GOT3 (cell line): ENCODE measurements around the gene CIB2.

Experiments
- DNase-seq: peaks from one replicate; lab custom pipeline; 2025; ENCODE audit warnings: mixed read lengths; lab: John Stamatoyannopoulos, UW

CIB2 gene

GRCh38 chr15:78083687-78084448 lies 47.4 kb downstream of the CIB2 start:
- DNase-seq: no peak

- no peak for DNase-seq
These were observed 48.1 kb downstream of the CIB2 start for GRCh38 chr15:78083186-78083585.

- DNase-seq: no peak
These were observed 48.5 kb downstream of the CIB2 start for GRCh38 chr15:78082743-78083110.

GRCh38 chr15:78082106-78082742 lies 49.0 kb downstream of the CIB2 start:
- DNase-seq: no peak

- no peak for DNase-seq
These were observed 51.2 kb downstream of the CIB2 start for GRCh38 chr15:78080088-78080460.

GRCh38 chr15:78079298-78080087 lies 51.8 kb downstream of the CIB2 start:
- no peak for DNase-seq

- DNase-seq: no peak
These were observed 53.4 kb downstream of the CIB2 start for GRCh38 chr15:78077871-78078210.

- DNase-seq: no peak
These were observed 54.0 kb downstream of the CIB2 start, which contains the start of gene TBC1D2B for GRCh38 chr15:78077053-78077870. TSS of gene TBC1D2B (minus strand) at chr15:78077711. CDS start at chr15:78077652, 59 bp downstream.

GRCh38 chr15:78076231-78077052 lies 54.8 kb downstream of the CIB2 start:
- no peak for DNase-seq

GRCh38 chr15:78075490-78076230 lies 55.6 kb downstream of the CIB2 start:
- no peak for DNase-seq

GRCh38 chr15:78073046-78073787 lies 58.0 kb downstream of the CIB2 start:
- DNase-seq: no peak

- DNase-seq: no peak
These were observed 59.0 kb downstream of the CIB2 start for GRCh38 chr15:78072080-78072892.

- DNase-seq: no peak
These were observed 59.9 kb downstream of the CIB2 start for GRCh38 chr15:78071383-78071782.

- no peak for DNase-seq
These were observed 61.1 kb downstream of the CIB2 start for GRCh38 chr15:78070049-78070700.

GRCh38 chr15:78069462-78070029 lies 61.7 kb downstream of the CIB2 start:
- no peak for DNase-seq

- no peak for DNase-seq
These were observed 62.2 kb downstream of the CIB2 start for GRCh38 chr15:78069052-78069414.

- no peak for DNase-seq
These were observed 63.7 kb downstream of the CIB2 start for GRCh38 chr15:78067328-78068228.
